Muscle of arm (tissue), 12 donors: ENCODE results near the gene TAC4. TPM values are rescaled to one million over a fixed set of nuclear protein-coding genes. Genes with fewer than 3 reads are reported as not detected.

Source experiments
- DNase-seq: peaks from one replicate; pipeline ENCODE4 v3.0.0-alpha.2; 2013
- polyA plus RNA-seq, 12 donors: library from polyadenylated mRNA; unstranded; fragments of 120-200 nt; gene quantifications; one replicate each; pipeline ENCODE4 v1.2.1, GENCODE V29; 2013; ENCODE audit not compliant: insufficient read length in 12 of 12

TAC4 gene
- polyA plus RNA-seq, 12 donors: 0.88 to 4.1 (median 1.7) TPM; not detected in 2

DNA sequence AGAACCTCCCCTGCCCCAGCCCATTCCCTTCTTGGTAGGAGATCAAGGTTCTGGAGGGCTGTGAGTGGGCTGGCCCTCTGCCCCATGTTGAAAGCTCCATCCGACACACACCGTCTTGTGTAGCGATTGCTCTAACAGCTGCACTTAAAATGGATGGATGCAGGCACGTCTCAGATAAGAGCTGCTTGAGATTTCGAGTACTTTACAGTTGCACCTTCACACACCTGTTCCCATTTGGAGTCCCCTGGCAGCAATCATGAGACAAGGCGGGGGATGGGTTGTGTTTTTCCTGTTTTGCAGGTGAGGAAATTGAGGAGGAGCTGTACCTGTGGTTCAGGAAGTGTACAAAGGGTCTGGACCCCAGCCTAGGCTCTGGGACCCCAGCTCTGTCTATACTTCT lies 25.6 kb upstream of the TAC4 start:
- DNase-seq: no peak

GRCh38 chr17:49872754-49873377 lies 25.0 kb upstream of the TAC4 start:
- DNase-seq: no peak

GRCh38 chr17:49871211-49871610 lies 23.3 kb upstream of the TAC4 start:
- no peak for DNase-seq

DNA sequence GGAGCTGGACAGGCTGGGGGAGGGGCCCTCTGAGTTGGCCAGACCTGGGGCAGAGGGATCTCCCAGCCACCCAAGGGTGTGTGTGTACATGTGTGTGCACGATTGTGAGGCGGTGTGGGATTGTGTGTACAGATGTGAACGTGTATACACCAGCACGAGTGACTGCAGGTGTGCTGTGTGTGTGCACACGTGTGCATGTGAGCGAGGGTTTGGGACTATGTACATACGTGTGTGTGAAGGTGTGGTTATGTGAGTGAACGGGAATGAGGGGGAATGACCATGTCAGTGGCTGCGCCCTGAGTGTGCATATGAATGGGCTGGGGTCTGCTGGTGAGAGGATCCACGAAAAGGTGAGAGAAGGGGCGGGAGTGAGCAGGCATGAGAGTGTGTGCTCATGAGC lies 22.4 kb upstream of the TAC4 start:
- no peak for DNase-seq

DNA sequence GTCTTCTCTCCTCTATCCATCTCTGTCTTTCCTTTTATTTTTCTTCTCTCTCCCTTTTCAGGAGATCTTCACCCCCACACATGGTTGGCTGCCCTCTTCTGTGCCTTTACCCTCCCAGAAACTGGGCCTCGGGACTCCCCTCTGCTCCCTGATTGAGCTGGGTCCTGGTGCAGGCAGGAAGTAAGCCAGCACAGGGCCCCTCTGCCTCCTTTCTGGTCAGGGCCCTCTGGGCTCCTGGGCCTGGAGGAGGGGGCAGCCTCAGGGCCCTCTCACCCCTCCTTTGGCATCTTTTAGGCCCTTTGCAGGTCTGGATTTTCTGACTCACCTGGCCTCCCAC lies 21.1 kb upstream of the TAC4 start:
- no peak for DNase-seq

- DNase-seq: no peak
Measured at GRCh38 chr17:49866882-49867413, 19.1 kb upstream of the TAC4 start.

DNA sequence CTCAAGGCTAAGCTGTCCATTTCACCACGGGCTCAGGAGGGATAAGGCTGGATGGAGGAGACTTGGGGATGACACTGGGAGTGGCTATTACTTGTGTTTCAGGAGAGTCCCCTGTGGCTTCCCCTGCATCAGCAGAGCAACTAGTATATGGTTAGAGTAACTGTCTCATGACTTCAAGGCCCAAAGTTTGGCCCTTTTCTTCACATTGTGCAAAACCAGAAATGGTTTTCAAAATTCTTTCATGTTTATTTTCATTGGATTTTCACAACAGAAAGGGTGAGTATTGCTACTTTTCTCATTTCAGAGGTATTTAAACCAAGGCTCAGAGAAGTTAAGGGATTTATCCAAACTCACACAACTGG lies 18.1 kb upstream of the TAC4 start:
- DNase-seq: no peak

DNA sequence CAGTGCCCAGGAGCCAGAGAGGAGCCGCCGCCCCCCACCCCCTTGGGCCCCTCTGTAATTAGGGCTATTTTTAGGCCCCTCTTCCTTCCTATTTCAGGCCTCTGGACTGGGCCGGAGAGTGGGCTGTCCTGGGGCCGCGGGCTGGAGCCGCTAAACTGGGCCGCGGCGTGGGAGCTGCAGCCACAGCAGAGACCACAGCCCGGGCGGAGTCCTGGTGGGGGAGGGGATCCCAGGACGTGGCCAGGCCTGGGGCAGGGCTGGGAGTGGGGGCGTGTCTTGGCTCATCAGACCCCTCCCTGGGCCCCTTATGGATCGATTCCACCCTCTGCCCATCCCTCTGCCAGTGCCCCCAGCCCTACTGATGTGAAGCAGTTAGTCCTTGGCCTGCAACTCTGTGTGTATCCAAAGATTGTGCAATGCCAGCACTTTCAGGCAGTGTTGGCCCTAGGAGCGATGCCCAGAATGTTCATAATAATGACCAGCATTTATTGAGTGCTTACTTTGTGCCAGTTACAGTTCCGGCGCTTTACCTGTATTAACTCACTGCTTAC lies 15.0 kb upstream of the TAC4 start:
- DNase-seq: no peak

- DNase-seq: peak; percentile 41
Measured at GRCh38 chr17:49861150-49861884, 13.4 kb upstream of the TAC4 start.

DNA sequence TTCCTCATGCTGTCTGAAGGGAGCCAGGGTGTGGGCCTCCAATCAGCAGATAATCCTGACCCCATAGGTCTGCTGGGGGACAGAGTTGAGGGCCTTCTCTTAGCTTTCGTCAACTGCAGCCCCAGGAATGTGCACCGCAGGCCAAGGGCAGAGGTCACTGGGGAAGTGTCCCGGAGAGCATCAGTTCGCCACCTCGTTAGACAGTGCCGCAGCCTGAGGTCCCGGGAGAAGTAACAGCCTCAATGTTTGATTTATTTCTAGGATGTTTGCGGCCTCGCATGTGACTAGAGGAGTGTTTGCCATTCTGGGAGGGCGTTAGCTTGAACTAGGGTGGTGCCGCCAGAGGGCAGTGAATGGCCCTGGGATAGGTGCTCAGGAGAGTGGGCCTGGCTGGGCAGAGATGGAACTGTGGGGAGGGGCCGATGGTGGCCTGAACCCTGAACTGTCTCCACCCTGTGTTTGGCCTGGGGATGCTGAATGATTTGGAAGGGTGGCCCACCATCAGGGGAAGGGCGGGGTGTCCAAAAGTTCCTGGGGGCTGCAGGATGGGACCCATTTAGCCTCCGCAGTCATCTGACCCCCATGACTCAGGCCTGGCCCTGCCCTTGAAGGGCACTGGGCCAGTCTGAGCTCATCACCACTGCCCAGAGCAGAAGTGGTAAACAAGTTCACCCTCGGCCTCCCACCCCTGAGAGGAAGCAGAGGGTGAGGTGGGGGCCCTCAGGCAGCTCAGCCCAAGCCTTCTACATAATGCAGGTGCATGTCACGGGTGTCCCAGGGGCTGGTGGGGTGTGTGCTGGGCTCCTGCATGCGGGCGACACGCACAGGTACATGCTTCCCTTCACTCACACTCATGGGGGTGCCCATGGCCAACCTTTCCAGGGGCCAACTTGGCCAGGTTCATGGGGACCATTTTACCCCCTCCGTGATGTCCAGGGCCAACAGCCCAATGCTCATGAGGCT lies 12.4 kb upstream of the TAC4 start:
- no peak for DNase-seq

- no peak for DNase-seq
Measured at GRCh38 chr17:49858796-49859195, 10.9 kb upstream of the TAC4 start.

- no peak for DNase-seq
Measured at GRCh38 chr17:49854126-49854525, 6.3 kb upstream of the TAC4 start.

DNA sequence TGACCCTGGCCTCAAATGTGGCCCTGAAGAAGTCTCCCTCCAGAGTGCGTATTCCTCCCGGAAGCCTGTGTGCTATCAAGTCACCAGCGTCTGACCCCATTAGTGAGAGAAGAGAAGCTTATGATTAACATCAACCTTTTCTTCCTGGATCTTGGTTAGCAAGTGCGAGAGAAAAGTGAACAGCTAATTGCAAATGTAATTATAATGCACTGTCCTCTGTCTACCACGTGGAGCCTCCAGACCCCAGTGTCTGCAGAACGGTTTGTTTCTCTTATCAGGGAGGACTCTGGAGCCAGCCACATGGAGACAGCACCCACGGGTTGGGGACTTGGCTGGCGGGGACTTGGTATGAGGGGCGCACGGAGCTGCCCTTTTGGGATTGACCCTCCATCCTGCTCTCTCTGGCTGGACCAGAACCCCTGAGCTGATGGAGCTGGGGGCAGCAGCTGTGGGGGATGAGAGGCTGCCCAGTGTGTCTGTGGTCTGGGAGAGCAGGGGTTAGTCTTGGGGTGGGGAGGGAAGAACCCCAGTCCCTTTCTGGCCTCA lies 5.7 kb upstream of the TAC4 start:
- no peak for DNase-seq

- peak; percentile 69 for DNase-seq
Measured at GRCh38 chr17:49851387-49852291, 3.8 kb upstream of the TAC4 start.

DNA sequence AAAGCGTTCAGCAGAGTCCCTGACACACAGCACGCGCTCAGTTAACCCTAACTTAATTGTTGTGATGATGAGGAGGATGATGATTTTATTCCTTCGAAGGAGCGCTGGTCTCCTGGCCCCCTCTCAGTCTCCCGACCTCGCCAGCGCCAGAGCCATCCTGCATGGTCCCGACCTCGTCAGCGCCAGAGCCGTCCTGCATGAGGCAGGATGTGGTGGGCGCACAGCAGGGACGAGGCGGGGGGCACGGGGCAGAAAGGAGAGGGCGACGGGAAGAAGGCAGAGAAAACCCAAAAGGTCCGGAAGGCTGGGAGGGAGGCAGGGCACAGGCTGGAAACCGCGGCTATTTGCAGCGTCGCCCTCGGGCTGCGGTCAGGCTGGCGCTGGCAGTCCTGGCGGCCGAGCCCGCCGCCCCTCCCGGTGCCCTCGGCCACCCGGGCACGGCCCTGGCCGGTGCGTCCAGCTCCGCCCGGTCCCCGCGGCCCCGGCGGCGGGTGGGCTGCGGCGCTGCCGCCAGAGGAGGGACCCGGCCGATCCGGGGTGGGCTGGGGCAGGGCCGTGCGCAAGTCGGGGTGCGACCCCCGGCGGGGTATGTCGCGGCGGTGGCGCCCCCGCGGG lies 3.0 kb upstream of the TAC4 start:
- DNase-seq: no peak

GRCh38 chr17:49850218-49850610 lies 2.3 kb upstream of the TAC4 start:
- no peak for DNase-seq

DNA sequence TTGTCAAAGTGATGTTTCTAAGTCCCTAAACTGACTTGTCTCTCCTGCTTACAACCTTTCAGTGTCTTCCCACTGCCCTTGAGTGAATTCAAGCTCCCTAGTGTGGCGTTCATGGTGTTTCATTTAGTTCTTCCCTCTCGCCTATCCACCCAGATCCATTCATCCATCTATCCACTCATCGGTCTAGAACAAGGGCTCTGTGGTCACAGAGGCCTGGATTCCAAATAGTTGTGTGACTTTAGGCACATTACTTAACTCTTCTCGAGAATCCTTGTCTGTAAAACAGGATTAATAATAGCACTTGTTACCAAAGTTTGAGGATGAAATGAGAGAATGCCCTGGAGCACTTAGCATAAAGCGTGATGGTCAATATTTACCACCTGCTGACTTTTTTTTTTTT lies 870 bp upstream of the TAC4 start:
- no peak for DNase-seq

GRCh38 chr17:49846938-49847712 lies 744 bp downstream of the TAC4 start:
- no peak for DNase-seq

GRCh38 chr17:49845321-49845720 lies 2.5 kb downstream of the TAC4 start:
- DNase-seq: peak; percentile 31
